Trophoblast cell (in vitro differentiated cells and primary cell): ENCODE measurements around the gene UBE2N.
A peak's percentile ranks its signal among the peaks of the same experiment; 100 is the strongest.
"Not testable (repeated sequence)": the region's sequence is repeated elsewhere in the genome, so short reads cannot be mapped to it uniquely, and the experiment has no call there.

Source experiments
- DNase-seq, 2 donors: peaks; one replicate each; pipeline ENCODE4 v3.0.0-alpha.2; 2016
- H2AFZ ChIP-seq: 2 replicates; pipeline ENCODE4 v1.6.1; 2013; ENCODE audit warnings: low read length, moderate library complexity, mild to moderate bottlenecking; ENCODE audit not compliant: insufficient read depth, poor library complexity
- H2AK5ac ChIP-seq: 2 replicates; pipeline ENCODE4 v1.6.1; 2013; ENCODE audit warnings: mild to moderate bottlenecking, low read length
- H2BK120ac ChIP-seq: 2 replicates; pipeline ENCODE4 v1.6.1; 2013; ENCODE audit warnings: low read length, mild to moderate bottlenecking, moderate library complexity; ENCODE audit not compliant: insufficient read depth, poor library complexity
- H2BK12ac ChIP-seq: 2 replicates; pipeline ENCODE4 v1.6.1; 2013; ENCODE audit warnings: mild to moderate bottlenecking, low read length, moderate library complexity
- H2BK5ac ChIP-seq: 2 replicates; pipeline ENCODE4 v1.6.1; 2013; ENCODE audit warnings: low read length, low read depth, moderate library complexity, mild to moderate bottlenecking; ENCODE audit not compliant: poor library complexity
- H3K14ac ChIP-seq: 2 replicates; pipeline ENCODE4 v1.6.1; 2013; ENCODE audit warnings: mild to moderate bottlenecking, low read length
- H3K18ac ChIP-seq: 2 replicates; pipeline ENCODE4 v1.6.1; 2013; ENCODE audit warnings: mild to moderate bottlenecking, low read length
- H3K23ac ChIP-seq: 2 replicates; pipeline ENCODE4 v1.6.1; 2013; ENCODE audit warnings: low read length
- H3K27ac ChIP-seq: 2 replicates; pipeline ENCODE4 v1.5.1; 2013; ENCODE audit warnings: low read depth, mild to moderate bottlenecking, inconsistent platforms, low read length, moderate library complexity
- H3K27me3 ChIP-seq: 2 replicates; pipeline ENCODE4 v1.6.1; 2013; ENCODE audit warnings: inconsistent platforms, mild to moderate bottlenecking, low read length, moderate library complexity; ENCODE audit not compliant: insufficient read depth
- H3K36me3 ChIP-seq, 2 experiments: 1 replicate in 1 of 2; 2 replicates in 1 of 2; pipeline ENCODE4 v1.6.1; 2013; ENCODE audit warnings: low read length in 2 of 2, mild to moderate bottlenecking in 2 of 2, moderate library complexity in 1 of 2; ENCODE audit not compliant: insufficient read depth in 2 of 2, control insufficient read depth in 1 of 2
- H3K4ac ChIP-seq: 2 replicates; pipeline ENCODE4 v1.6.1; 2013; ENCODE audit warnings: low read depth, mild to moderate bottlenecking, low read length, moderate library complexity
- H3K4me1 ChIP-seq, 2 experiments: 1 replicate in 1 of 2; 2 replicates in 1 of 2; pipeline ENCODE4 v1.6.1; 2013; ENCODE audit warnings: low read length in 2 of 2, mild to moderate bottlenecking in 2 of 2, moderate library complexity in 1 of 2; ENCODE audit not compliant: insufficient read depth in 2 of 2, control insufficient read depth in 1 of 2
- H3K4me2 ChIP-seq: 2 replicates; pipeline ENCODE4 v1.6.1; 2013; ENCODE audit warnings: inconsistent platforms, mild to moderate bottlenecking, low read length, moderate library complexity
- H3K4me3 ChIP-seq: 2 replicates; pipeline ENCODE4 v1.5.1; 2013; ENCODE audit warnings: mild to moderate bottlenecking, low read depth, low read length, inconsistent platforms
- H3K79me1 ChIP-seq: one replicate; pipeline ENCODE4 v1.6.1; 2013; ENCODE audit warnings: low read length
- H3K79me2 ChIP-seq: 2 replicates; pipeline ENCODE4 v1.6.1; 2013; ENCODE audit warnings: low read length, mild to moderate bottlenecking; ENCODE audit not compliant: control insufficient read depth, insufficient read depth, poor library complexity
- H3K9ac ChIP-seq: 2 replicates; pipeline ENCODE4 v1.6.1; 2013; ENCODE audit warnings: mild to moderate bottlenecking, low read length
- H3K9me3 ChIP-seq: 2 replicates; pipeline ENCODE4 v1.6.1; 2013; ENCODE audit warnings: low read depth, mild to moderate bottlenecking, control low read depth, inconsistent platforms, low read length; ENCODE audit not compliant: insufficient read depth
- H4K12ac ChIP-seq: 2 replicates; pipeline ENCODE4 v1.6.1; 2013; ENCODE audit warnings: low read depth, mild to moderate bottlenecking, low read length, moderate library complexity
- H4K8ac ChIP-seq: 2 replicates; pipeline ENCODE4 v1.6.1; 2013; ENCODE audit warnings: low read depth, mild to moderate bottlenecking, low read length, moderate library complexity
- H4K91ac ChIP-seq: one replicate; pipeline ENCODE4 v1.6.1; 2013; ENCODE audit warnings: low read depth, mild to moderate bottlenecking, low read length, moderate library complexity
- WGBS: extraction: QIAGEN DNeasy Blood & Tissue Kit; methylation state at CpG from one replicate; pipeline ENCODE4 v1.1.7; 2013; ENCODE audit warnings: missing lambda C conversion rate; ENCODE audit not compliant: insufficient read length, insufficient coverage; ENCODE audit errors: extremely low coverage; 5-methylcytosine and 5-hydroxymethylcytosine counted together

Gene UBE2N

GRCh38 chr12:93415723-93416464 is 25.9 kb downstream of the UBE2N start:
- H2AK5ac ChIP-seq: no peak overlapping the region
- no peak overlapping the region for H3K9ac ChIP-seq
- peaks cover 3% of the 10 kb centered on the region for H3K9me3 ChIP-seq
- no peak overlapping the region for H2BK12ac ChIP-seq
- H2AFZ ChIP-seq: no peak overlapping the region
- H3K36me3 ChIP-seq: no peaks in the 10 kb centered on the region
- no peak overlapping the region for H2BK120ac ChIP-seq
- H3K27me3 ChIP-seq: no peaks in the 10 kb centered on the region
- peak overlapping the region; percentile 69 for H3K4ac ChIP-seq
- no peak overlapping the region for H2BK5ac ChIP-seq
- no CpG with 5 or more reads among the region's 3 CpGs for WGBS
- H4K12ac ChIP-seq: no peak overlapping the region
- DNase-seq: no peak
- peaks cover 0 to 4% of the 10 kb centered on the region in 2 experiments for H3K4me1 ChIP-seq
- H3K4me3 ChIP-seq: no peak overlapping the region
- H3K14ac ChIP-seq: no peak overlapping the region
- peaks cover 4% of the 10 kb centered on the region for H3K79me2 ChIP-seq
- H3K18ac ChIP-seq: no peak overlapping the region
- H3K4me2 ChIP-seq: no peak overlapping the region
- no peak overlapping the region for H4K8ac ChIP-seq
- H3K79me1 ChIP-seq: no peaks in the 10 kb centered on the region
- H3K23ac ChIP-seq: no peak overlapping the region
- no peak overlapping the region for H4K91ac ChIP-seq
- H3K27ac ChIP-seq: no peak overlapping the region

GRCh38 chr12:93413064-93413463 is 28.7 kb downstream of the UBE2N start:
- H3K36me3 ChIP-seq: peaks cover 0 to 2% of the 10 kb centered on the region in 2 experiments
- H2AK5ac ChIP-seq: no peak overlapping the region
- H3K4me1 ChIP-seq: peaks cover 0 to 4% of the 10 kb centered on the region in 2 experiments
- H3K79me2 ChIP-seq: peaks cover 4% of the 10 kb centered on the region
- H3K27me3 ChIP-seq: no peaks in the 10 kb centered on the region
- H4K8ac ChIP-seq: no peak overlapping the region
- H3K4ac ChIP-seq: no peak overlapping the region
- H3K9ac ChIP-seq: no peak overlapping the region
- no peak overlapping the region for H3K4me2 ChIP-seq
- no peak overlapping the region for H4K12ac ChIP-seq
- H3K14ac ChIP-seq: no peak overlapping the region
- DNase-seq: no peak
- H3K23ac ChIP-seq: no peak overlapping the region
- no peak overlapping the region for H2BK12ac ChIP-seq
- H3K79me1 ChIP-seq: no peaks in the 10 kb centered on the region
- H3K27ac ChIP-seq: no peak overlapping the region
- no peak overlapping the region for H2AFZ ChIP-seq
- H2BK120ac ChIP-seq: no peak overlapping the region
- no peak overlapping the region for H2BK5ac ChIP-seq
- H3K4me3 ChIP-seq: no peak overlapping the region
- H3K9me3 ChIP-seq: peaks cover 3% of the 10 kb centered on the region
- WGBS: no CpG with 5 or more reads among the region's 3 CpGs
- H4K91ac ChIP-seq: no peak overlapping the region
- H3K18ac ChIP-seq: no peak overlapping the region

DNA sequence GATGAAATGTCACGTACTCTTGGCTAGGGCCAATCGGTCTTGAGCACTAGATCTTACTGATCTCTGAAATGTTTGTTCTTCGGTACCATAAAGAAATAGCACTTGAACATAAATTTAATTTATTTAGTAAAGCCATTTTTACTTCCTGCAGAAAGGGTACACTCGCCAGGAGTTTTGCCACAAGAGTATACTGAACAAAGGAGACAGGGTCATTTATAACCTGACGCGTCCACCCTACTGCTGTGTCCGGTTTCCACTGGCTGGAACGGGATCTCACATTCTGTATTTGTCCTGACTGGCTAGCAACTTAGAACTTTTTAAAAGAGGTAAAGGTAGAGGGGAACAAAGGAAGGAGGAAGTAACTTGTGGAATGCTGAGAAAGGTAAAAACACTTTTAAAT is 29.4 kb downstream of the UBE2N start:
- H3K4me2 ChIP-seq, H3K27ac ChIP-seq, H3K18ac ChIP-seq, H3K79me1 ChIP-seq, H4K91ac ChIP-seq, H3K23ac ChIP-seq, H3K4ac ChIP-seq, H3K79me2 ChIP-seq, H4K8ac ChIP-seq, H3K4me1 ChIP-seq, H2BK12ac ChIP-seq, H3K9me3 ChIP-seq, H2AFZ ChIP-seq, H3K27me3 ChIP-seq, H3K36me3 ChIP-seq, H3K4me3 ChIP-seq, H2AK5ac ChIP-seq, H3K14ac ChIP-seq, H2BK5ac ChIP-seq, H3K9ac ChIP-seq, H4K12ac ChIP-seq, DNase-seq, H2BK120ac ChIP-seq: not testable (repeated sequence)
- WGBS: no CpG with 5 or more reads among the region's 8 CpGs

- not testable (repeated sequence) for H2AFZ ChIP-seq, H3K9ac ChIP-seq, H3K9me3 ChIP-seq, H3K4me3 ChIP-seq, H3K27ac ChIP-seq, H3K36me3 ChIP-seq, H2AK5ac ChIP-seq, H2BK5ac ChIP-seq, H3K14ac ChIP-seq, H3K4me2 ChIP-seq, H3K4me1 ChIP-seq, H3K27me3 ChIP-seq, H3K79me1 ChIP-seq, H3K23ac ChIP-seq, H4K12ac ChIP-seq, H3K18ac ChIP-seq, H2BK12ac ChIP-seq, H4K91ac ChIP-seq, DNase-seq, H2BK120ac ChIP-seq, H4K8ac ChIP-seq, H3K79me2 ChIP-seq, H3K4ac ChIP-seq
- WGBS: no CpG with 5 or more reads among the region's 6 CpGs
Observed at GRCh38 chr12:93411060-93411459, 30.7 kb downstream of the UBE2N start.
